ENCODE results near the gene FGD3.

Gene FGD3

DNA sequence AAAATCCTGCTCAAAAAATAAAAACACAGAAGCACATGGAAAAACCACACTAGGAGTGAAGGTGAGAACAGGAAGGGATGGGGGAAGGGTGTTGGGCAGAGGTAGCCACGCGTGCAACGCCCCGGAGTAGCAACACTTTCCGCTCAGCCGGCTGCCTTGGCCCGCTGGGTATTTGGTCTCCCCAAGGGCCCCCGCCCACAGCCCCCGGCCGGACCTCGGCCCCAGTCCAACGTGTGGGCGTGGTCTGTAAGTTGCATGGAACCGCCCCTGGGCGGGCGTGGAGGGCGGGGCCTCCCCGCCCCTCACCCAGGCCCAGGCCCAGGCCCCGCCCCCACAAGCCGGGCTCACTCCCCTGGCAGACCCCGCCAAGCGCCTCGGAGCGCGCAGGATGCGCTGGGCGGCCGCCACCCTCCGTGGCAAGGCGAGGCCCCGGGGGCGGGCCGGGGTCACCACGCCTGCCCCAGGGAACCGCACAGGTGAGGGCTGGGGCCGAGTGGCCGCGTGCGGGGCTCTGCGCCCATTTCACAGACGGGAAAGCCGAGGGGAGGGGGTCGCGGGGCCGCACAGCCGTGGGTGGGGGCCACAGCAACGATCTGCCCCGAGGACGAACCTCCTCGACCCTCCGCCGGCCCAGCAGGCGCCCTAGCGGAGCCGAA, 111.2 kb downstream of the FGD3 start, which contains the start of gene SUSD3:
Gene SUSD3 (plus strand): TSS at position 347 of the 656 bp plus-strand sequence. CDS start 42 bp downstream, at position 389.
- DNase-seq: peak in 1 of 3 experiments; percentile 48

DNA sequence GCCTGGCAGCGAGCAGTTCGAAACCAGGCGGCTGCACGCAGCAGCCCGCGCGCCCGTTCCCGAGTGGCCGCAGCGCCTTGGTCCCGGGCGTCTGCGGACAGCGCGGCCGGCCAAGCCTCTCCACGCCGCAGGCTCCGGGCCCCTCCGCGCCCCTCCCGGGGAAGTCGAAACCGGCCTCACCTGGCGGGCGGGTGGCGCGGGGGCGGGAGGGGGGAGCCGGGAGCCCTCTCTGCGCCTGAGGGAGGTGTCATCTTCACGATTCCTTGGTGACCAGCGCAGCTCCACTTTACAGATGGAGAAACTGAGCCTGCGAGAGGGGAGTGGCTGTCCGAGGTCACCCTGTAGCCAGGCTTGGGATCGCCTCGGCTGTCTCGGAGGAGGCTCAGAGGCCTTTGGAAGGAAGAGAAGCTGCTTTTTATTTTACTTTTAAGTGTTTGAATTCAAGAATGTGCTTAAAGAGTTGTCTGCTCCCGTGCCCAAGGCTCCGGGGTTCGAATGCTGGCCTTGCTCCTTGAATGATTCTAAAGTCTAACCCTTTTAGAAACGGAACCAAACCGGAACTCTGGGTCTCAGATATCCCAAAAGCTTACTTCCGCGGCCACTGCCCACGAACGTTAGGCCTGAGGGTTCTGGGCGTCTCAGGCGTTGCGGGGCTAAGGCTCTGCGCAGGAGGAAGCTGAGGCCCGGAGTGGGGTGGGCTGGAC, 111.8 kb downstream of the FGD3 start:
- DNase-seq: no peak

DNA sequence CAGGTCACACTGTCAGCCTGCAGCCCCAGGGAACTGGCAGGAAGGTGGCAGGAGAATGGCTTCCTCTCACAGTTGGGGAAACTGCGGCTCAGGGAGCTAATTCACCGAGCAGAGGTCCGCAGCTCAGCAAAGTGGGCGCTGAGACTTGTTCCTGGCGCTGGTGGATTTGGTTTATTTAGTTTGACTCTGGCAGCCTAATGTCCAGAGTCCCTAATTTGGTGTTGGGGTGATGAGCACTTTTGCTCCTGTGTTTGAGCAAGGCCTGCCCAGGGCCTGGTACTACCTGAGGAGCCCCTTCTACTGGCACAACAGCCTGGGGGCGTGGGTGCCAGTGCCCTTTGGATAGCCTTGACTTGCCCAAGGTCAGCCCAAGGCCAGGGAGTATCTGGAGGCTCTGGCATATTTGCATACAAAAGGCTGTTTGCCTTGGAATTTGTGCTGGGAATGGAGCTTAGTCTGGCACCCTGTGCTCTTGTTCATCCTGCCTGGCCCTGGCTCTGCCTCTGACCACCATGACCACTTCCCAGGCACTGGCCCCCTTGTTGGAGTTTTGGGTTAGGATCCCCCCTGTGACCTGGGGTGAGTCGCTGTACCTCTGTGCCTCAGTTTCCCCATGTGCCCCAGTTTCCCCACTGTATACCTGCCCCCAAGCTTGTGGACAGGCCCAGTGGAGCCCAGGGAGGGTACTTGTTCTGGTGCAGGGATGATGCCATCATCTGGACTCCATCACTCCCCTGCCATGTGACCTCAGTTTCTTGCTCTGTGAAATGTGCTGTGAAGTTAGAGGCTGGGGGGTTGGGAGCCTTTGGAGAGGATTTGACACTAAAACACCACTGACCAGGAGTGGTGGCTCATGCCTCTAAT, 112.6 kb downstream of the FGD3 start:
- no peak for DNase-seq

DNA sequence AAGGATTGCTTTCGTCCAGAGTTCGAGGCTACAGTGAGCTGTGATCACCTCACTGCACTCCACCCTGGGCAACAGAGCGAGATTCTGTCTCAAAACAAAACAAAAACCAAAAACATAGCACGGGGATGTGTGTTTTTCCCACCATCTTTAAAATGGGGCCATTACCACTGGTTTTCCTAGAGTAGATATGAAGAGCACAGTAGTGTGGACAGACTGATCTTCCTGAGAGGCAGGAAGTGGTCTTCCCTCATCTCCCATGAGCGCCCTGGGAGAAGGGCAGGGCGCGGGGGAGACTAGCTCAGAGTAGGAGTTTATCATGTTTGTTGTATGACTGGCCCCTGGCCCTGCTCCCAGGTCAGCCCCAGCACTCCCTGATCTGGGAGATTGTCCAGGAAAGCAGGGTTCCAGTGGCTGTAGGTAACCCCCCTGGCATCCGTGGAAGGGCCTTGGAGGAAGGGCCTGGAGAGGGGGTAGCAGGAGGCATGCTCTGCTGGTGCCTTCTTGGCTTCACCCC, 113.5 kb downstream of the FGD3 start:
- DNase-seq: no peak

DNA sequence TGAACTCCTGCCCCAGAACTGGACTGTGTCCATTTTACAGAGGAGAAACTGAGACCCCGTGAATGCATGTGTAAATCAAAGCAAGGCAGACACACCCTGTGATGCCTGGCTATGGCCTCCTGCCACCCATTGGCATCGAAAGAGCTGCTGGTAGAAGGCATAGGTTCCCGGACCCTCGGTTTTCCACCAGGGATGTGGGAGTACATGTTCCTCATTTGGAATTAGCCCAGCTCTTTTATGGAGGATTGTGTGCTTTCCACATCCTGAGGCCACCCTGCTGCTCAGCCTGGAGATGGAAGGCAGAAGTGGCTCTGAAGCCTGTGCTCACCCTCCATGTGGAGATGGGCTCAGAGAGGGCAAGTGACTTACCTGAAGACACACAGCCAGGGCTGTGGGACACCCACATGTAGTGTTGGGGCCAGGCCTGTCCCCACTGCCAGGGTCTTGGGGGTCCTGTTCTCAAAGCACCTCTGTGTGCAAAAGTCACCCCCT, 114.0 kb downstream of the FGD3 start:
- no peak for DNase-seq

DNA sequence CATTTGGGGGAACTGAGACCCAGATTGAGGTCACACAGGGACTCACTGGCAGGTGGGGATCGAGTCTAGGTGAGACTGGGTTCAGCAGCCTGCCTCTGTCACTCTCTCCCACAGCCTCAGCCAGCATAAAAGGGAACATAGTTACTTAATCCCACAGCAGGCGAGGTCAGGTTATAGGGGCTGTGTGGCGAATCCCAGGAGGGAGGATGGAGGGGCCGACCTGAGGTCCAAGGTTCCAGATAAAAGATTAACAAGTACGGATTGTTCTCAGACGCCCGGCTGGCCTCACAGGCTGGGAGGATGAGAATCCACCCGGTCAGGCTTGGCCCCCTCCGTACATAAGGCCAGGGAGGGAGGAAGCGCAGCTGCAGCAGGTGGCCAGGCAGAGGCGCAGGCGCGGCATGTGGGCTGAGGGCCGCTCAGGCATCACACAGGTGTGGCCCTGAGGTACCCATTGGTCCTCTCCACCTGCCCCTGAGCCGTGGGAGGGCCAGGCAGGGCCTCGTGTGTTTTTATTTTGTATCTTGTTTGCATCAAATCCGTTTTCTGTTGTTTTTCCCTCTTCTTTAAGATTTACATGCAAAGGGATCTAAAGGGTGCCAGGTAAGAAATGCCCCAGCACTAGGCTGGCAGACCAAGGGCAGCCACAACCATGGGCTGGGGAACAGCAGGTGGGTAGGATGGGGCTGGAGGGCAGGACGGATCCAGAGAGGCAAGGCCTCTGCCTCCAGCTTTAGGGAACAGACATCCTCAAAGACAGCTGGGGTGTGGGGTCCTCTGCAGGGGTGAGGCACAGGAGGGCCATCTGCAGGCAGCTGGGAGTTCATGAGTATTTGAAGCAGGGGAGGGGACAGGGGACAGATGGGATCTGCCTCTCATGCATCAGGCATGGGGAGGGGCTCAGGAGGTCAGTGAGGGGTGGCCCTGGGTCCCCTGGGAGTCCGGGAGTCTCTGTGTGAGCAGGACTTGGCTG, 114.8 kb downstream of the FGD3 start:
- peak; percentile 35 to 68 (median 36) for DNase-seq

DNA sequence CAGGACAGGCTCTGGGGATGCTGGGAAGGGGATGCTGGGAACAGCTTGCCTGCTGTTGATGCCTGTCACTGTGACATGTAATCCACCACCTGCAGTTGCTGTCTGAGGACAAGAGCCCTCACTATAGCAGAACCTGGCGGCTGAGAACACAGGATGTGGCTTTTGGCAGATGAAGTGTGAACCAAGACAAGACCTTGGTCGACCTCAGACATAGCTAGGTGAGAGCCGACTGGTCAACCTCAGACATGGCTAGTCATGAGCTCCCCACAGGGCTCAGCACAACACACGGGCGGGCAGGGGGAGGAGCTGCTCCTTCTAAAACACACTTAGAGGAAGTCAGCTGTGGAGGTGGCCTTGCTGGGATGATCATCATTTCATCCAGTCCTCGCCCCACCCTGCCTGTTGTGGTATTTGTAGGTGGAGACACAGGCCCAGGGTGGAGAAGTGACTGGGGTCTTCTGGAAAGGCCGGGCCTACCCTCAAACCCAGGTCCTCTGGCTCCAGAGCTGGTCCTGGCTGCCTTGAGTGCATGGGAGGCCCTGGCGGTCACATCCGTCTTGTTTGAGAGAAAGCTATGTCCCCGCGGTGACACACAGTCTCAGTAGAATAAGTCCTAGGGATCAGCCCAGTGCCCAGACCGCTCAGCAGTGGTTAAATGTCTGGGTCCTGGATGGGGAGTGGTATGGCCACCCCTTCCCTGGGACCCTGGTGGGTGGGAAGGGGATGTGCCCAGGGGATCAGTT, 117.2 kb downstream of the FGD3 start:
- no peak for DNase-seq

DNA sequence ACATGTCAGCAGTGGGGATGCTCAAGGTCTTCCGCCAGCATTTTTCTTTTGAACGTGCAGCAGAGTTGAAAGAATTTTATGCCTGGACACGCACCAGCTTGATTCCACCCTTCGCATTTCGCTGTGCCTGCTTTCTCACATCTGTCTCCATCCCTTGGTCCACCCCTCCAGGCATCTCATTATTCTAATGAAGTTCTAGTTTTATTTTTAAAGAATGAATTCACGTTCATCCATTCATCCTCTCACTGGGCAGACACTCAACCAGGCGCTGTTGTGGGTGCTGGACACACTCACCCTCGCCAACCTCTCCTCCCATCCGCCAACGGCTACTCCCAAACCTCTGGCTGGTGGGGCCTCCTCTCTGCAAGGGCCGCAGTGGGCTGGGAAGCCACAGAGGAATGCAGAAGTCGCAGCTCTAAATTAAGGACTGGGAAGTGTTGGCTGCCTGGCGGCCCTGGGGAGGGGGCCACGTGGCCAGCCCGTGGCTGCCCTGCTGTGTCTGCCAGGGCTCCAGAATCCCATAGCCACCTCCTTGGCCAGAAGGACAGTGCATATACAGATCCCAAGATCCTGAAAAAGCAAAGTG, 117.9 kb downstream of the FGD3 start:
- no peak for DNase-seq

DNA sequence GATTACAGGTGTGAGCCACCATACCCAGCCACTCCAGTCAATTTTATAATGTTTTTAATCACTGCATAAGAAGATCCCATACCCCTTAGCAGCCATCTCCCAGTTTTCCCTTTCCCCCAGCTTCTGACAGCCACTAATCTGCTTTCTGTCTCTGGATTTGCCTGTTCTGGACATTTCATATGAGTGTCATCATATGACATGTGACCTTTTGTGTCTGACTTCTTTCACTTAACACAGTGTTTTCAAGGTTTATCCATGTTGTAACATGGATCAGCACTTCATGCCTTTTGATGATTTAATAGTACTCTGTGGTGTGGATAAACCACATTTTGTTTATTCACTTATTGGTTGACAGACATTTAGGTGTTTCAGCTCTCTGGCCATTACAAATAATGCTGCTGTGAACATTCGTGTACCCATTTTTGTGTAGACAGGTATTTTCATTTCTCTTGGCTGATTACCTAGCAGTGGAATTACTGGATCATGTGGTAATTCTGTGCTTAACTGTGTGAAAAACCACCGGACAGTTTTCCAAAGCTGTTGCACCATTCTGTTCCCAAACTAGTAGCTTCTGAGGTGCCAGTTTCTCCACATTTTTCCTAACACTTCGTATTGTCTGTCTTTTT, 119.8 kb downstream of the FGD3 start:
- DNase-seq: no peak

DNA sequence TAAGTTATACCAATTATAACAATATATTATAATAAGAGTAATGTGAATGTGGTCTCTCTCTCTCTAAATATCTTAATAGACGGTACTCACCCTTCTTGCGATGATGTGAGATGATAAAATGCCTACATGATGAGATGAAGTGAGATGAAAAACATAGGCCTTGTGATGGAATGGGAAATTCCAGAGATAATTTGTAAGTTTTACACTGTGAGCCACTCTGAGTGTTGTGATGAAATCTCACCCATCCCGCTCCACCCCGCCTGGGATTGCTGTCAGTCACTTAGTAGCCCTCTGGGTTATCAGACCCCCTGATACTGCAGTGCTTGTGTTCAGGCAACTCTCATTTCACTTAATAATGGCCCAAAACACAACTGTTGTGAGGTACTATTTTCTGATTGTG, 121.6 kb downstream of the FGD3 start:
- DNase-seq: no peak

DNA sequence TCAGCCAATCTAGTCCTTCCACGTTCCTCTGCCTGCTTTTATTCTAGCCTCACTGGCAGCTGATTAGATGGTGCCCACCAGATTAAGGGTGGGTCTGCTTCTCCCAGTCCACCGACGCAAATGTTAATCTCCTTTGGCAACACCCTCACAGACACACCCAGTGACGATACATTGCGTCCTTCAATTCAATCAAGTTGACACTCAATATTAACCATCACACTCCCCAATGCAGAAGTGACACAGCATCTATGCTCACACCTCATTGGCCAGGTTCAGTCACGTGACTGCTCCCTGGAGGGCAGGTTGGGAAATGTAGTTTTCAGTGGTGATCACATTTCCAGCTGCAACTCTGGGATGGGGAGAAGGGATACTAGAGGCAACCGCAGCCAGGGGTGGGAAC, 124.1 kb downstream of the FGD3 start:
- DNase-seq: peak in 1 of 3 experiments; percentile 35

DNA sequence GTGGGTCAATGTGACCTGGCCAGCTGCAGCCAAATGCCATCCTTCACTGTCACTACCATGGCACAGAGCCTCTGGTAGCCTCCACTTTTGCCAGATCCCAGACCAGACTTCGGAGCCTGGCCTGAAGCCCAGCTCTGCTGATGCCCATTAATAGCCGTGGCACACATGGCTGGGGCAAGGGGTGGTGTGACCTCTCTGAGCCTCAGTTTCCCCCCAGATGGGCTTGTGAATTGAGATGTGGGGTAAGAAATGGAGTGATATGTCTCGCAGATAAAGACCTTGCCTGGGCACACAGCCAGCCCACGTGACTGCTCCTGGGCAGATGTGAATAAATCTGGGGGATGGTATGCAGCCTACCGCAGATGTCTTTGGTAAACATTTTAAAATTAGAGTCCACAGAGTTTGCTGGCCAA, 125.1 kb downstream of the FGD3 start:
- DNase-seq: peak in 2 of 3 experiments; percentile 8 to 28

DNA sequence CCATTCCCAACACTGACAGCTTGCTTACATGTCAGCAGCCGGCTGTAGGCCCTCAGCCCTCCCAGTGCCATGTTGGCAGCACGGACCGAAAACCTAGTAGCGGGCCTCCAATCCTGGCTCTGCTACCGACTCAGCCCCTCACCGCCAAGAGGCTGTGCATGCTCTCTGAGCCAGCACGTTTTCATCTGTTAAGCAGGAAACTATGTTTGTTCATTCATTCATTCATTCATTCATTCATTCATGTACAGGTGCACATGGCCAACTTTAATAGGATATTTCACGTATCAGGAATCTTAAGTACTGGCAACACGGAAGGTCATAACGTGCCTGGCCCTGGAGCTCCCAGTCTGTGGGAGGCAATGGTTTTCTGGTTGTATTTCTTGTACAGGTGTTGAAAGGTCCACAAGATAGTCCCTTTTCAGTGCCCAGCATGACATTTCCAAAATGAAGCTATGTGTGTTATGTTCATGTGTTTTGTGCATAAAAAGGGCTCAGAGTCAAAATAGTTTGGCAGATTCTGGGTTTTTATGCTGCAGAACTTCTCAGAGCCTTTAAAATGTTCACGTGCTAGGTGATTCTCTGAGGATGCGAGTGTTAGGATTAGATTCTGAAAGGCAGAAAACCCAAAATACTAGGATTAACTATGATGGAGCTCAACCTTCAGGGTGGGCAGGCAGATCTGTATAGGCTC, 128.9 kb downstream of the FGD3 start:
- DNase-seq: no peak

DNA sequence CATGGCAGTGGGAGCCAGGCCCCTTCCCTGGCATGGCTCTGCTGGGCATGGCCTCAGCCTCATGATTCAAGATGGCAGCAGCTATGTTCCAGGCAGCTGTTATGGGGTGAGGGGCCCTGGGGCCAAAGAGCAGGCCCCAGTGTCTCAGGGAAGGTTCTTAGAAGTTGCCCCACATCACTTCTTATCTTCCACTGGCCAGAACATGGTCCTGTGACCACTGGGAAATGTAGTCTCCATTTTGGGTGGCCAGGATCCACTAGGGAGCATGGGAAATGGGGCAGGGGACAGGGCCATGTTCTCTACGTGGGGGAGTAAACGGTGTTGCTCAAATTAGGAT, 129.4 kb downstream of the FGD3 start:
- no peak for DNase-seq

DNA sequence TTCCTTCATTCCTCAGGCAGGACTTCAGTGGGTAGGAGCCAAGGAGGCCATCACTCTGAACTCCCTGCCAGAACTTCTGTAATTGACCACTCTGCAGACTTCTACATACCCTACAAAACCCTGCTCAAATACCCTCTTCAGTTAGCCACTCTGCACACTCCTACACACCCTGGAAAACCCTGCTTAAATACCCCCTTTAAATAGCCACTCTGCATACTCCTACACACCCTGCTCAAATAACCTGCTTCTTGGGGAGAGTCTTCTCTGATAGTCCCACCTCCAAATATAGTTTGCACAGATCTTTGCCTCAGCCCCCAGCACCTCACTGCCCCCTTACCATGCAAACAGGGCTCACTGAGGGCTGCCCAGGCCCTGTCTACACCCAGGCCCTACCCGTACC, 130.0 kb downstream of the FGD3 start:
- DNase-seq: no peak

DNA sequence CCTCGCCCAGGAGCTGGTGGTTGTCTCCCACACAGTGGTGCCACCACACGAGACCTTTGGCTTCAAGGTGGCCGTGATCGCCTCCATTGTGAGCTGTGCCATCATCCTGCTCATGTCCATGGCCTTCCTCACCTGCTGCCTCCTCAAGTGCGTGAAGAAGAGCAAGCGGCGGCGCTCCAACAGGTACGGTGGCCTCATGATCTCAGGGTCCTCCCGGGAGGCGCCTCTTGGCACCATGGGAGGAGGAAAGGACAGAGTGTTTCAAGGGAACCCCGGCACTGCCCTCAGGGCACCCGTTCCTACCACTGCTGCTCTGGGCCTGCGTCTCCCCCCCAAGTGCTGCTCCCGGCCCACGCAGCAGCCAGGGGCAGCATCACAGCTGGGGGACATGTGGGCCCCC, 130.5 kb downstream of the FGD3 start:
- no peak for DNase-seq

DNA sequence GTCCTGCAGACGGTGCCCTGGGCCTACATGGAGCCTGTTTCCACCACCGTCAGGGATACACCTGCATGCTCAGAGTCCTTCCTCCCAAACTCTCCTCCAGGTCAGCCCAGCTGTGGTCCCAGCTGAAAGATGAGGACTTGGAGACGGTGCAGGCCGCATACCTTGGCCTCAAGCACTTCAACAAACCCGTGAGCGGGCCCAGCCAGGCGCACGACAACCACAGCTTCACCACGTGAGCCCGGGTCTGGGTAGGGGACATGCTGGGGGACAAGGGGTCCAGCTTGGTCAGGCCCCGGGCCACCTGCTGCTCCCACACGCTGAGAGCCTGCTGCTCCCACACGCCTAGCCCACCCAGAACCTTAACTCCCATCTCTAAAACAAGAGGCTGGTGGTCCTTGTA, 132.0 kb downstream of the FGD3 start:
- DNase-seq: no peak

DNA sequence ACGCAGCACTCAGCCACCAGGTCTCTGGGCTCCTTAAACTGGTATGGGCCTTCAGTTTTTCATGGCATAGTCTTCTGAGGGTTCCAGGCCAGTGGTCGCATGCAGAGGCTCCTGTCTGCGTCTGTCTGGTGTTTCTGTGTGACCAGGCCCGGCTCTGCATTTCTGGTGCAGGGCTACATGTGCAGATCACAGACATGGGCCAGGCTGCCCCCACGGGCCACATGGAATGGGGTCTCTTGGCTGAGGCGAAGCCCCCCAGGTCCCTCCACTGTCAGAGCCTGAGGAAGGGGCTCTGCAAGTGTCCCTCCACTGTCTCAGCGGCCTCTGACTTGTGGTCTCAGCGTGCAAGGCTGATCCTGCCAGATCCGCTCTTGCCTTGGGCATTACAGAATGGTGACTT, 133.1 kb downstream of the FGD3 start:
- no peak for DNase-seq

DNA sequence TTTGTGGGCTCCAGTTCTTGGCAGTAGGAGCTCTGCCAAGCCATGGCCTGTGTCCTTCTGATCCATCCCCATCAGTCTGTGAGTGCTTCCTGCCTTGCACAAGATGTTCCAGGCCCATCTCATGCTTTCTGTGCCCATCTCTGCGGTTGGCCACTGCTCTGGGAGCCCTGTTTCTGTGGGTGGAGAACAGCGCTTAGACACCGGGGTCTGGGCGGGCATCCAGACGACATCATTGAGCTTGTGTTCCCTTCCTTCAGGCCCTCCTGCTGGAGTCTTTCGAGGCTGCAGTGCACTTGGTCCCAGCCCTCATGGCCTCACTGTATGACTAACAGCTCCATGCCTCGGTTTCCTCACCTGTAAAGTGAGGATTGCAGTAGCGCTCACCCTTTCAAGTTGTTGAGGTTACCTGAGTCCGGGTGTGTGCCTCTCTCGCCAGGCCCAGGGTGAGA, 133.8 kb downstream of the FGD3 start:
- no peak for DNase-seq

DNA sequence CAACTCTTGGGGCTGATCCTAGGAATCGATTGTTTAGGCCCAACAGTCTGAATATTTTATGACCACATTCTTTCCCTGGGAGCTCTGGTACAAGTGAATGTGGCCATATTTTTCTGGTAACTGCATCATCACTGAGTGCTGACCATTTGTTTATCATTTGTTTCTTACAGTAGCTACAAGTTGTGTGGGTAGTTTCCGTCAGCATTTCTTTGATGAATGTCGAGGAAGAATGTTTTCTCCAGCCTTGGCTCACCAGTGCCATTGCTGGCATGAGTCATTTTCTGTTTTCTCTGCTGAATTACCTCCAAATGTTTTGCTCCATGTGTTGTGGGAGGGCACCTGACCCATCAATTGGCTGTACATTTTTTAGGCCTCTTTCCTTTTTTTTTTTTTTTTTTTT, 134.6 kb downstream of the FGD3 start:
- no peak for DNase-seq

Measured in NCI-H1417 (cell line).